Measurements from ENCODE around the gene SAP30BP. TPM values are rescaled to one million over a fixed set of nuclear protein-coding genes. Genes with fewer than 3 reads are reported as not detected.

SAP30BP gene
- total and polyA plus RNA-seq, 2 experiments from 2014 or later, result 44.9 to 97.9 TPM

GRCh38 chr17:75697651-75698291 is 30.6 kb downstream of the SAP30BP start:
- Histone ChIP-seq H3K4me3 (no peak overlapping the region), H3K4me2 (no peak overlapping the region), H4K20me1 (replicated peaks; ENCODE audit: insufficient read depth) (peaks cover 7% of the 10 kb centered on the region), H3F3A (replicated peaks; ENCODE audit: low read depth) (no peaks in the 10 kb centered on the region), H2AFZ (no peak overlapping the region), H3K27ac (ENCODE audit: low read depth) (no peak overlapping the region), H3K9me2 (ENCODE audit: insufficient read depth) (no peaks in the 10 kb centered on the region), H3K79me2 (replicated peaks; ENCODE audit: insufficient read depth) (no peaks in the 10 kb centered on the region), H3K36me3 (ENCODE audit: insufficient read depth) (peaks cover 17% of the 10 kb centered on the region), H3K27me3 (ENCODE audit: insufficient read depth) (no peaks in the 10 kb centered on the region), H3K4me1 (ENCODE audit: insufficient read depth) (no peaks in the 10 kb centered on the region)
- Mint-ChIP-seq H3K27me3 (ENCODE audit: insufficient read depth, low read depth, poor library complexity) (peaks cover 10% of the 10 kb centered on the region), H3K27ac (no peak overlapping the region), H3K9me3 (no peaks in the 10 kb centered on the region), H3K4me3 (no peak overlapping the region), H3K4me1 (peaks cover 17% of the 10 kb centered on the region), H3K36me3 (ENCODE audit: low read depth) (peaks cover 52% of the 10 kb centered on the region)
- DNase-seq (ENCODE audit: low spot score) (no peak), ATAC-seq (no peak)
- TF ChIP-seq JUNB (IDR thresholded peaks at IDR 0.05; ENCODE audit: unreplicated experiment), result no peak
- TF ChIP-seq NANOG (IDR thresholded peaks at IDR 0.05; ENCODE audit: borderline replicate concordance), result no peak
- no peak for TF ChIP-seq POLR2AphosphoS5 (IDR thresholded peaks at IDR 0.05; ENCODE audit: low read depth)

- Histone ChIP-seq H4K20me1 (replicated peaks; ENCODE audit: insufficient read depth) (peaks cover 7% of the 10 kb centered on the region), H3K4me3 (no peak overlapping the region), H3F3A (replicated peaks; ENCODE audit: low read depth) (no peaks in the 10 kb centered on the region), H2AFZ (no peak overlapping the region), H3K79me2 (replicated peaks; ENCODE audit: insufficient read depth) (no peaks in the 10 kb centered on the region), H3K4me2 (no peak overlapping the region), H3K36me3 (ENCODE audit: insufficient read depth) (peaks cover 19% of the 10 kb centered on the region), H3K27ac (ENCODE audit: low read depth) (no peak overlapping the region), H3K9me2 (ENCODE audit: insufficient read depth) (no peaks in the 10 kb centered on the region), H3K4me1 (ENCODE audit: insufficient read depth) (no peaks in the 10 kb centered on the region), H3K27me3 (ENCODE audit: insufficient read depth) (no peaks in the 10 kb centered on the region)
- ATAC-seq, result no peak
- H3K27me3 Mint-ChIP-seq (ENCODE audit: insufficient read depth, low read depth, poor library complexity), result peaks cover 10% of the 10 kb centered on the region
- H3K4me3 Mint-ChIP-seq, result no peak overlapping the region
- peaks cover 8% of the 10 kb centered on the region for H3K4me1 Mint-ChIP-seq
- no peaks in the 10 kb centered on the region for H3K9me3 Mint-ChIP-seq
- no peak for TF ChIP-seq REST (IDR thresholded peaks at IDR 0.05; ENCODE audit: unreplicated experiment)
- TF ChIP-seq ETS1 (IDR thresholded peaks at IDR 0.05), result no peak
- TF ChIP-seq EZH2 (IDR thresholded peaks at IDR 0.05; ENCODE audit: low read depth, unreplicated experiment), result no peak
- TF ChIP-seq ZNF462 (CRISPR knock-in tag; IDR thresholded peaks at IDR 0.05), result no peak
- TF ChIP-seq NANOG (IDR thresholded peaks at IDR 0.05; ENCODE audit: borderline replicate concordance), result no peak
- no peak for TF ChIP-seq JUNB (IDR thresholded peaks at IDR 0.05; ENCODE audit: unreplicated experiment)
- no peak for TF ChIP-seq ZNF331 (CRISPR knock-in tag; IDR thresholded peaks at IDR 0.05; ENCODE audit: low read depth)
- H3K27ac Mint-ChIP-seq, result no peak overlapping the region
- H3K36me3 Mint-ChIP-seq (ENCODE audit: low read depth), result peaks cover 54% of the 10 kb centered on the region
- DNase-seq (ENCODE audit: low spot score), result no peak
These were observed 31.5 kb downstream of the SAP30BP start for GRCh38 chr17:75698659-75699058.

Data from GM23338 (cell line).